Fibroblast of skin of left quadriceps (primary cell): ENCODE data around the gene SLC35A3.
"Not testable (repeated sequence)": the region's sequence is repeated elsewhere in the genome, so short reads cannot be mapped to it uniquely, and the experiment has no call there.

Experiments used
- DNase-seq, 2 experiments: peaks; one replicate each; pipeline ENCODE4 v3.0.0-alpha.2; 2013; ENCODE audit warnings: low read depth in 2 of 2

Gene SLC35A3

DNA sequence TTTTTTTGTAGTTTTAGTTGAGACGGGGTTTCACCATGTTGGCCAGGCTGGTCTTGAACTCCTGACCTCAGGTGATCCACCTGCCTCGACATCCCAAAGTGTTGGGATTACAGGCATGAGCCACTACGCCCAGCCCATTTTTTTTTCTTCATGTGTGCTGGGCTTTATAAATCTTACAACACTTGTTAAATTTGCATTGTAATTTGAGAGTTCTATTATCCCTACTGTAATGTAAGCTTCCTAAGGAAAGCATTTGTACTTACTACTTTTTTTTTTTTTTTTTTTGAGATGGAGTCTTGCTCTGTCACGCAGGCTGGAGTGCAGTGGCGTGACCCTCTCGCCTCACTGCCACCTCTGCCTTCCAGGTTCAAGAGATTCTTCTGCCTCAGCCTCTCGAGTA lies 2.3 kb downstream of the SLC35A3 start:
- DNase-seq, result not testable (repeated sequence)

DNA sequence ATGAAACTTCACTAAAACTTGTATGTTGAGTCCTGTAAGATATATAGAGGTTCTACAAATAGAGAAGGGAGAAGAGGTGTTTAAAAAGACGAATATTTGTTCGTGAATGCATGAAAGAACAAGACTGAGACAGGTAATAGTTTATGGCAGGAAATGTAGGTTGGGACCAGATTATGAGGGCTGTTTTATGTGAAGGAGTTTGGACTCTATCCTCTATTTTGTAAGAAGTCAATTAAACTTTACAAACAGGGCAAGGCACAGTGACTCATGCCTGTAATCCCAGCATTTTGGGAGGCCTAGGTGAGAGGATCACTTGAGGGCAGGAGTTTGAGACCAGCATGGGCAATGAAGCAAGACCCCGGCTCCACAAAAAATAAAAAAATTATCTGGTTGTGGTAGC lies 5.7 kb downstream of the SLC35A3 start:
- no peak for DNase-seq

DNA sequence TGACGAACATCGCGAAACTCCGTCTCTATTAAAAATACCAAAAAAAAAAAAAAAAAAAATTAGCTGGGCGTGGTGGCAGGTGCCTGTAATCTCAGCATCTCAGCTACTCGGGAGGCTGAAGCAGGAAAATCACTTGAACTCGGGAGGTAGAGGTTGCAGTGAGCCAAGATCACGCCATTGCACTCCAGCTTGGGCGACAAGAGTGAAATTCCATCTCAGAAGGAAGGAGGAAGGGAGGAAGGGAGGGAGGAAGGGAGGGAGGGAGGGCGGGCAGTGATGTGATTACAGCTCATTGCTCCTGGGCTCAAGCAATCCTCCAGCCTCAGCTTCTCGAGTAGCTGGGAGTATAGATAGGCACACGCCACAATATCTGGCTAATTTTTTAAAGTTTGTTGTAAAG lies 7.5 kb downstream of the SLC35A3 start:
- DNase-seq, result not testable (repeated sequence)

DNA sequence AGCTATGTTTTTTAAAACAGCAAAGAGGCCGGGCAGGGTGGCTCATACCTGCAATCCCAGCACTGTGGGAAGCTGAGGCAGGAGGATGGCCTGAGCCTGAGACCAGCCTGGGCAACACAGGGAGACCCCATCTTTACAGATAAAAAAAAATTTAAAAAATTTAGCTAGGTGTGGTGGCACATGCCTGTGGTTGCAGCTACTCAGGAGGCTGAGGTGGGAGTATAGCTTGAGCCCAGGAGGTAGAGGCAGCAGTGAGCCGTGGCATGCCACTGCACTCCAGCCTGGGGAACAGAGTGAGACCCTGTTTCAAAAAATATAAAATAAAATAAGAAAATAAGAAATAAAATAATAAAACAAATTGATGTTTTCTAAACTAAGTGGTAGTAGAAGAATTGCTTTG lies 8.4 kb downstream of the SLC35A3 start:
- DNase-seq, result no peak

DNA sequence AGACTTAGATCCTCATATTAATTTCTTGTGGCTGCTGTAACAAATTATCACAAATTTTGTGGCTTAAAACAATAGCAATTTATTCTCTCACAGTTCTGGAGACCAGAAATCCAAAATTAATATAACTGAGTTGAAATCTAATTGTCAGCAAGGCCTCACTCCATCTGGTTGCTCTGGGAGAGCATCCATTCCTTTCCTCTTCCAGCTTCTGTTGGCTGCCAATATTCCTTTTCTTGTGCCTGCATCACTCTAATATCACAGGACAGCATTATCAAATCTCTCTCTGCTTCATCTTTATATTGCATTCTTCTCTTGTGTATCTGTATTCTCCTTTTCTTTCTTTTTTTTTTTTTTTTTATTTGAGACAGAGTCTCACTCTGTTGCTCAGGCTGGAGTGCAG lies 9.3 kb downstream of the SLC35A3 start:
- no peak for DNase-seq

DNA sequence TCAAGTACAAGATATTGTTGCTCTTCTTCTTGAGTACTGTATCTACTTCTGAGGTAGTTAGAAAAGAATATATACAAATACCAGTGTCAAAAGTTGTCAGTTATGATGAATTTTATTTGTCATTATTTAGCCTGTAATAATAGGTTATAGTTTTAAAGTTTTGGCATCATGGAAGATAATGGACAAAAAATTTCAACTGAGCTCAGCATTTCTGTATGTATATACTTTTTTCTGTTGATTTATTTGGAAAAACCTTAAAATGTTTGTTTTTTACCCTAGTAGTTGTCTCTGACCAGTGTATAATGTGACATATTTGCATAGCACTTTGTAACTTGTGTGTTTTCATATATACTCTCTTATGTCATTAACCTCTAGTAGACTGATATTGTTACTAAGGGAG lies 11.1 kb downstream of the SLC35A3 start:
- DNase-seq, result no peak

DNA sequence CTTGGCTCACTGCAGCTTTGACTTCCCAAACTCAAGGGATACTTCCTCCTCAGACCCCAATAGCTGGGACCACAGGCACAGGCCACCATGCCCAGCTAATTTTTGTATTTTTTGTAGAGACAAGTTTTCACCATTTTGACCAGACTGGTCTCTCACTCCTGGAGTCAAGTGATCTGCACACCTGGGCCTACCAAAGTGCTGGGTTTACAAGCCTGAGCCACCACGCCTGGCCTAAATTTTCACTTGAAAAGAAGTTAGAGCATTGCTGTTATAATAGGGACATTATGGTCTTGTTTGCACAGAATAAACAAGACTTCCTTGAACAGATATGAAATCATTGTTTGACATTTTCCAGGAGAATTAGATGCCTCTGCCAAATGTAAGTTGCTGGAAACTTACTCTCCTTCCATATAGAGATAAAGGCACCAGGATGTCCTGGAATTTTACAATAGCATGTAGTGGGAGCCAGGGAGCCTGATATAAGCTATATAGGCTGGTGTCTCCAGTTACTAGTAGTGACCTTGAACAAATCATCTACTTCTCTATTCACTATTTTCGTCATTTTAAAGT lies 16.9 kb downstream of the SLC35A3 start:
- no peak for DNase-seq

DNA sequence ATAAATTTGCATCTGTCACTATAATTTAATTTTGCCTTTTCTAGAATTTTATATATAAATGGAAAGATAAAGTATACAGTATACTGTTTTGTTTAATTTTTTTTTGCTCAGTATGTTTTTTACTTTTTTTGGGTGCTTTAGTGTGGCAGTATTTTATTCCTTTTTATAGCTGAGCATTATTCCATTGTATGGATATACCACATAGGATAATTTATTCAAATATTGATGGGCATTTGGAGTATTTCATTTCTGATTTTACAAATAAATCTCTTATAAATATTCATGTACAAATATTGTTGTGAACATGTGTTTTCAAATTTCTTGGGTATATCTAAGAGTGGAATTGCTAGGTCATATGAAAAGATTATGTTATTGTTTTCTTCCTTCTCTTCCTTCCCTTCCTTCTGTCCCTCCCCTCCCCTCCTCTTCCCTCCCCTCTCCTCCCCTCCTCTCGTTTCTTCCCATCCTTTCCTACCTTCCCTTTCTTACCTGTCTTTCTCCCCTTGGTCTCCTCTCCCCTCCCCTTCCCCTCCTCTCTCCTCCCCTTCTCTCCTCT lies 18.5 kb downstream of the SLC35A3 start:
- DNase-seq, result no peak

DNA sequence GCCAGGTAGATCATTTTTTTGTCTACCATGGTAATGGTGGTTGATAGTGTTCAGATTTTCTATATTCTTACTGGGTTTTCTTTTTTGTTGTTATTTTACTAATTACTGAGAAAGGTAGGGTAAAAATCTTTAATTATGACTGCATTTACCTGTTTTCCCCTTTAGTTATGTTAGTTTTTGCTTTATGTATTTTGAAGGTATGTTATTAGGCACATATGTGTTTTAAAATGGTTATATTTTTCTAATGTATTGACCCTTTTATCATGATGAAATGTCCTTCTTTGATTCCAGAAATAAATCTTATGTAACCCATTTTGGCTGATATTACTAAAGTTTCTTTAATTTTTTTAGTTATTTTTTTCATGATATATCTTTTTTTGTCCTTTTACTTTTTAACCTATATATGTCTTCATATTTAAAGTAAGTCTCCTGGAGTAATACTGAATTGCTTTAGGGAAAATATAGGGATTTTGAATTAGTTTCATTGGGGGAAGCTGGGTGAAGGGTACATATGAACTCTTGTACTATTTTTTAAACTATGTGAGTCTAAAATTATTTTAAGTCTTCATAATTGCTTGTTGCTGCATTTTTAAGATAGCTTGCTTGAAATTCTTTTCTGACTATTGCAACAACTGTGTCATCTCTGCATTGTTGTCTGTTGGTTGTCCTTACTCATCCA lies 22.4 kb downstream of the SLC35A3 start:
- no peak for DNase-seq

DNA sequence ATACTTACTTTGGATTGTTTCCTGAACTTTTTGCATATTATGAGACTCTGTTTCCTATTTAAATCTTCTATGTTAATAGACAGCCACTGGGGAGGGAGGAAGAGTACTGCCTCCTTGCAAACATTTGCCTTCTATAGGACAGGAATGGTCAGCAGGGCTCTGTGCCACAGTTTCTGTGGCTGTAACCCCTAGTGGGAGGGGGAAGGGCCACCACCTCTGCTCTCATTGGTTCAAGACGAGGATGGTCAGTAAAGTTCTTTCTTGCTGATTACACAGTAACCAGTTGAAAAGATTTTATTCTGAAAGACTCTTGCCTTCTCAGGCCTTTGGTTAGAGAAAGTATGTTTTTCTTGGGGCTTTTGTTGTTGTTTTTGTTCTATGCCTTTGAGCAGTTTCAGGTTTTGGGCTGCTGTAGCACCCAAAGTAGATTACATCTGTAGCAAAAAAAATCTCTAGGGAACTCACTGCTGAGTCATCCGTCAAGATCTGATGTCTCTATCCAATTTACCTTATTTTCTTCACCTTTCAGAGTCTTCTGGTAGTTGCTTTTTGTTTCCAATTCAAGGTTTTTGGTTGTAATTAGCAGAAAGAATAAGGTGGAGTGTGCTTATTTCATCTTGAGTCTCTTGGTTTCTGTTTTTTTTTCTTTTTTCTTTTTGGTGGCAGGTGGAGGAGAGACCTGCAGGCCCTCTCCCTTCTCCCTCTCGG lies 23.1 kb downstream of the SLC35A3 start:
- no peak for DNase-seq

DNA sequence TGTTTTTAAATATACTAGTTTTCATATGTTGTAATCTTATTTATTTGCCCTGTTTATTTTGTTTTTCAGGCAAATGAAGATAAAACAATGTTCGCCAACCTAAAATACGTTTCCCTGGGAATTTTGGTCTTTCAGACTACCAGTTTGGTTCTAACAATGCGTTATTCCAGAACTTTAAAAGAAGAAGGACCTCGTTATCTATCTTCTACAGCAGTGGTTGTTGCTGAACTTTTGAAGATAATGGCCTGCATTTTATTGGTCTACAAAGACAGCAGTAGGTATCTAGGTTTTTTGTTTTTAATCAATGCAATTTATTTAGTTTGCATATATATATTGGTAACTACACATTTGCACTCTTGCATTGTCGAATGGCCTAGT lies 23.7 kb downstream of the SLC35A3 start:
- no peak for DNase-seq

DNA sequence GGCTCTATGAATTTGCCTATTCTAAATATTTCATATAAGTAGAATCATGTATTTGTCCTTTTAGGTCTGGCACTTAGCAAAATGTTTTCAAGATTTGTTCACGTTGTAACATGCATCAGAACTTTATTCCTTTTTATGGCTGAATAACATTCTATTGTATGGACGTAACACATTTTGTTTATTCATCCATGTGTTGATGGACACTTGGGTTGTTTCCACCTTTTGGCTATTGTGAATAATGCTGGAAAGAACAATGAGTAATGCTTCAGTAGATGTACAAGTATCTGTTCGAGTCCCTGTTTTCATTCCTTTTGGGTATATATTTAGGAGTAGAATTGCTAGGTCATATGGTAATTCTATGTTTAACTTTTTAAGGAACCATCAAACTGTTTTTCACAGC lies 24.7 kb downstream of the SLC35A3 start:
- DNase-seq, result no peak

DNA sequence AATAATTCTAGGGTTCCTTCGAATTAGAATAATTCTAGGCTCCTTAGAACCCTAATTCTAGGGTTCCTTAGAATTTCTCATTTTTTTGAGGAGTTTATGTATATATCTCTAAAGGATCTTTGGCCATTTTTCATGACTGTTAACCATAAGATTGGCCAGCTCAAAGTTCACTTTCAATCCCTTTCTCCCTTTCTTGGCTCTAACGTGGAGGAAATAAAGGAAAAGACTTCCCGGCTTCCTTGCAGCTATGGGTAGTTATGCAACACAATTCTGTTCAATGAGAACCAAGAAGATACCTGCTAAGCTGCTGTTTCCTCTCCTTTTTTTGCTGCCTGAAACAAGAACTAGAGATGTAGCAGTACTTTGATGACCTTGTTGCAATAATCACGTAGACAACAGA lies 27.2 kb downstream of the SLC35A3 start:
- DNase-seq, result no peak

DNA sequence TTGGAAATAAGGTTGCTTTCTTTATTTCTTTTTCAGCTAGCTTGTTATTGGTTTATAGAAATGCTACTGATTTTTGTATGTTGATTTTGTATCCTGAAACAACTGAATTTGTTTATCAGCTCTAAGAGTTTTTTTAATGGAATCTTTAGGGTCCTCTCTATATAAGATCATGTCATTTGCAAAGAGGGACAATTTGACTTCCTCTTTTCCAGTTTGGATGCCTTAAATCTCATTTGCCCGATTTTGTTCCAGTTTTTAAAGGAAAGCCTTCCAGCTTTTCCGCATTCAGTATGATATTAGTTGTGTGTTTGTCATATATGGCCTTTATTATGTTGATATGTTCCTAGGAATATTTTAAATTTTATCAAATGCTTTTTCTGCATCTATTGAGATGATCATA lies 31.7 kb downstream of the SLC35A3 start:
- DNase-seq, result no peak

DNA sequence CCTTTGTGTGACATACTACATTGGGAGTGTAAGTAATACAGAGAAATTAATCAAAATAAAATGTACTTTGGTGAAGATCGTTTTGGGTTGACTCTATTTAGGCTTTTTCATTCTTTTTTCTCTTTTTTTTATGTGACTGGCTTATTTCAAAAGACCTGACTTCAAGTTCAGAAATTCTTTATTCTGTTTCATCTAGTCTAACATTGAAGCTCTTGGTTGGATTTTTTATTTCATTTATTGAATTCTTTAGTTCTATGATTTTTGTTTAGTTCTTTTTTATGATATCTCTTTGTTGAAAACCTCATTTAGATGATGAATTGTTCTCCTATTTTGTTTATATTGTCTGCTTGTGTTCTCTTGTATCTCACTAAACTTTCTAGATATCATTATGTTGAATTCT lies 35.6 kb downstream of the SLC35A3 start:
- DNase-seq, result no peak

DNA sequence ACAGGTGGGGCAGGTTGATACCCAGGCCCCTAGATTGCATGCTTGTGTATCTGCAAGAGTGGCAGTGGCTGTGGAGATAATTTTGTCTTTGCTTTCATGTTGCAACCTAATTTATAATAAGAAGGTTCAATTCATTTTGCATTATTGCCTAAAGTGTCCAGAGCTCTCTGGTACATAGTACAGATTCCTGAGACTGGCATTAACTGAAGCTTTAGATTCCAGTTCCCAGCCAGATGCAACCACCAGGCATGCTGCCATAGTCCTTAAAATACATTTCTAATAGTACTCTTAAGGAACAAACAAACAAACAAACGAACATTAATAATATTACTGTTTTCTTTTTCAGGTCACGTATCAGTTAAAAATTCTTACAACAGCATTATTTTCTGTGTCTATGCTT lies 36.9 kb downstream of the SLC35A3 start:
- no peak for DNase-seq

DNA sequence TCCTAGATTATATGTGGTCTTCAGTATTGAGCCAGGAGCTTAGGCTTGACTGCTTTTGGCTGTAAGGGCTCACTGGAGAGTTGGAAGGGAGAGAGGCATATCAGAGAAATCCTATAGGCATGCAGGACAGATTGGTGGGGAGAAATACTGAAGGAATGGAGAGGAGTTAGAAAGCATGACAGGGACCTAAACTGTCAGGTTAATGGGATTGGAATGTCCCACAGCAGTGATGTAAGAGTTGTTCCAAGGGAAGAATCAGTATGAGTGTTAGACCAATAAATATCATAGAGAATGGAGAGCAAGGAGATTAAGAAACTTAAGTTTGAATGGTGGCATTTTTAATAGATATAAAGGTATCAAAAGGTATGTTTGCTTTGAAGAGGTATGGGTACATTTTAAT lies 39.7 kb downstream of the SLC35A3 start:
- DNase-seq, result peak; percentile 5 to 10

DNA sequence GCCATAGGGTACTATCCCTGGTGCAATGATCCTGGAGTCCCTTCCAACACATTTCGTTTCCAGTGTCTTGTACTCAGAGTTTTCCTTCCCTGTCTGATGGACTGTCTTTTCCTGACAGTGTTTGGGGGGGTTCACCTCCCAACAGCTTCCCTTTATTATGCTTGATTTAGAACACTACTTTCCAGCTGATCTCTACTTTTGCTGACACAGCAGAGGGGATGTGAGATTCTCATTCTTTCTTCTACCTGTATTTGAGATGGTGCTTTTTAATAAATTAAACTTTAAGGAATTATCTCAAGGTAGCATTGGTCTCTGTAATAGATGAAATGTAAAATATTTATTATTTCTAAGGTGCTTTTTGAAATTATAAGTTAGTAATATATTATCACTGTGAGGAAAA lies 41.0 kb downstream of the SLC35A3 start:
- DNase-seq, result no peak

DNA sequence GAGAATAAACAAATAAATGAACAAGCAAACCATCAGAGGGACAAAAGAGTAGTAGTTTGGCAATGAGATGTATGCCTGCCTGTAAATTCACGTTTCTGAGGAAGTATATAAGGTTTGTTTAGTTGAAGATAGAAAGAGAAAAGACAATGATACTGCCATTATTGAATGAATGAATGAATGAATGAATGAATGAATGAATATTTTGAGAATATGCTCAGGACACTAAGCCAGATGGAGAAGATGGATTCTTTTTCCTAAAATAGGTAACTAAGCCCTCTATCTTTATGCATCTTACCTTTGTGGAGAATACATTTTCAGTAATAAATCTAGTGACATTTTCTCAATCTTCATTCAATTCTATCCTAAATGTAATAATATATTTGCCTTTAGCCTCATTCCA lies 49.4 kb downstream of the SLC35A3 start:
- DNase-seq, result no peak

DNA sequence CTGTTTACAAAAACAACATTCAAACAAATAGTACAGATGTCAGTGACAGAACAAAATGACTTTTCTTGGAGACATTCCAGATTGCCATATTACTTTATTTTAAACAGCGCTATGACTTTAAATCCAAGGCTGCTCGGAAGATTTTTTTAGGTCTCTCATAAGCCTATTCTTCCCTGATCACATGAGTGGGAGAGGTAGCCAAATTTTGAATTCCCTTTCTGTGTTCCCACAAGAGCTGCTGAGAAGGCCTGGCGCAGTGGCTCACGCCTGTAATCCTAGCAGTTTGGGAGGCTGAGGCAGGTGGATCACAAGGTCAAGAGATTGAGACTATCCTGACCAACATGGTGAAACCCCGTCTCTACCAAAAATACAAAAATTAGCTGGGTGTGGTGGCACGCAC lies 53.7 kb downstream of the SLC35A3 start:
- no peak for DNase-seq

DNA sequence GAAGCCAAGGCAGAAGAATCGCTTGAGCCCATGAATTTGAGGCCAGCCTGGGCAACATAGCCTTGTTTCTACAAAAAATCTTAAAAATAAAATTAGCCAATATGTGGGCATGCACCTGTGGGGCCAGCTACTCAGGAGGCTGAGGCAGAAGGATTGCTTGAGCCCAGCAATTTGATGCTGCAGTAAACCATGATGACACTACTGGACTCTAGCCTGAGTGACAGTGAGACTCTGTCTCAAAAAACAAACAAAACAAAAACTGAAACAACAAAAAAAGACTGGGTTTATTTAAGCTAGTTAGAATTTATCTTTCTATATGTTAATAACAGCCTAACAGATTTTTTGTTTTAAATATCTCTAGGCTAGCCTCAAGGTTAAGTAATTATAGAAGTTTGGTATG lies 57.4 kb downstream of the SLC35A3 start:
- DNase-seq, result no peak

DNA sequence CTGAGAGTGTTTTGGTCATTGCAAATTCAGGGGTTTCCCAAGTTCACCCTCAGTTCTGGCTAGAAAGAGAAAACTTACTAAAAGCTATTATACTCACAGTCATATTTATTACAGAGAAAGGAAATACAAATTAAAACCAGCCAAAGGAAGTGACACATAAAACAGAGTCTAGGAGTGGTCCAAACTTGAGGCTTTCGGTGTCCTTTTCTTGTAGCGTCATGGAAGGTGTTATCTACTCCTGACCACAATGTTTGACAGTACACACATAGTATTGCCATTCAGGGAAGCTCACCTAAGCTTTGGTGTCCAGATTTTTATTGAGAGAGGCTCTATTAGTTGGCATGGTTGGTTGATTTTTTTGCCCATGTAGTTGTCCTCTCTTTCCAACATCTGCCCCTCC lies 59.0 kb downstream of the SLC35A3 start:
- no peak for DNase-seq

DNA sequence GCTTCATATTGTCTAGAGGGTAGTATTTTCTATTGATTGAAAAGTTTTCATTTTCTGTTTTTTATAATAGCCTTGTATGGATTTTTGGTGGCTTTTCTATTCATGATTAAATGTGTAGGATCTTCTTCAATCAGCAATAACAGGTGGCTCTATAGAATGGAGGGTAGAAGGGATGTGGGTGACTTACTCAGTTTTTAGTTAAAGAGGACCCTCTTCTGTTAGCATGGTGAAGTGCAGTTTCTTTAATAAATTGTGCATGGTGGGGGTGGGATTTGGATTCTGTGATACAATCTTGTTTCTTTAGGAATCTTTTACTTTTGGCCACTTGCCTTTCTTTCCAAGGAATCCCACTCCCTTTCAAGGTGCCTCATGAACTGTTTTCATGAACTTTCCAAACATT lies 64.7 kb downstream of the SLC35A3 start:
- no peak for DNase-seq
